Neural cell (in vitro differentiated cells): Measurements from ENCODE around the gene BIRC2.

Source experiments
- CTCF ChIP-seq: fragments of 450-650 bp; IDR thresholded peaks from 2 replicates; pipeline ENCODE4 v1.5.1; 2014; ENCODE audit warnings: antibody characterized with exemption, mild to moderate bottlenecking, moderate library complexity; ENCODE audit not compliant: poor library complexity, severe bottlenecking
- EP300 ChIP-seq: fragments of 450-650 bp; conservative IDR thresholded peaks from 2 replicates; pipeline ENCODE4 v1.6.1; 2014; ENCODE audit warnings: antibody characterized with exemption, mild to moderate bottlenecking, moderate library complexity; ENCODE audit not compliant: poor library complexity, severe bottlenecking
- EZH2 ChIP-seq: fragments of 200-600, 300-800 bp; shearing (Covaris generic), sonication (generic); IDR thresholded peaks from 2 replicates; pipeline ENCODE4 v1.6.1; 2014; ENCODE audit warnings: antibody characterized with exemption, low read length, borderline replicate concordance, mild to moderate bottlenecking; ENCODE audit not compliant: insufficient read depth, poor library complexity, severe bottlenecking
- MXI1 ChIP-seq: fragments of 450-650 bp; conservative IDR thresholded peaks from 2 replicates; pipeline ENCODE4 v1.6.1; 2014; ENCODE audit warnings: antibody characterized with exemption, mild to moderate bottlenecking; ENCODE audit not compliant: poor library complexity, severe bottlenecking
- POLR2AphosphoS5 ChIP-seq: IDR thresholded peaks from 2 replicates; pipeline ENCODE4 v1.6.1; 2012
- REST ChIP-seq: IDR thresholded peaks from 2 replicates; pipeline ENCODE4 v1.6.1; 2012; ENCODE audit warnings: borderline replicate concordance
- TAF1 ChIP-seq: IDR thresholded peaks from 2 replicates; pipeline ENCODE4 v1.6.1; 2012; ENCODE audit warnings: low read depth

- TF ChIP-seq CTCF = no peak
- no peak for TF ChIP-seq MXI1
- no peak for TF ChIP-seq EZH2
- no peak for TF ChIP-seq REST
- no peak for TF ChIP-seq POLR2AphosphoS5
- no peak for TF ChIP-seq EP300
- TF ChIP-seq TAF1 = no peak
Observed at GRCh38 chr11:102398297-102398696, 51.3 kb downstream of the BIRC2 start.
